Measurements from ENCODE around the gene CETP. TPM values are rescaled to one million over a fixed set of nuclear protein-coding genes. Genes with fewer than 3 reads are reported as not detected.
A peak's percentile ranks its signal among the peaks of the same experiment; 100 is the strongest.

The CETP gene
- total RNA-seq, 3 donors from 2014 or later (not counting 1 experiment from before 2014, with no cell fraction given): 0.14 TPM; not detected in 2

DNA sequence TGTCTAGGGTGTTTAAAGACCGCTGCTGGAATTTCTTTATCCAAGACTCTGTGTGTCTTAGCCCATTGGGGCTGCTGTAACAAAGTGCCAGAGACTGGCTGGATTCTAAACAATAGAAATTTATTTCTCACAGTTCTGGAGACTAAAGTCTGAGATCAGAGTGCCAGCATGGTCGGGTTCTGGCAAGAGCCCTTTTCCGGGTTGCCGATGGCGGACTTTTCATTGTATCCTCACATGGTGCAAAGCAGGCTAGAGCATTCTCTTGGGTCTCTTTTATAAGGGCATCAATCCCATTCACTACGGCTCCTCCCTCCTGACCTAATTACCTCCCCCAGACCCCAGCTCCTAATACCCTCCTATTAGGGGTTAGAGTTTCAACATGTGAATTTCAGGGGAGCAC lies 37.1 kb downstream of the CETP start:
- Histone ChIP-seq H3K4me1 (ENCODE audit: control insufficient read depth, insufficient read depth, low read length) (peaks cover 84% of the 10 kb centered on the region), H3K4me3 (ENCODE audit: low read length) (no peak overlapping the region), H3K27me3 (ENCODE audit: control insufficient read depth, insufficient read depth, low read length) (no peaks in the 10 kb centered on the region), H3K9me3 (ENCODE audit: control insufficient read depth, insufficient read depth, low read length) (no peaks in the 10 kb centered on the region), H3K36me3 (ENCODE audit: control insufficient read depth, insufficient read depth, low read length) (peaks cover 11% of the 10 kb centered on the region), H3K27ac (ENCODE audit: low read length) (peak overlapping the region; percentile 72)
- TF ChIP-seq CTCF (IDR thresholded peaks at IDR 0.05): no peak
- peaks cover 66 to 77% of the 10 kb centered on the region in 2 donors for H3K4me1 Mint-ChIP-seq
- peak overlapping the region; percentile 31 for H3K4me3 Mint-ChIP-seq
- H3K27me3 Mint-ChIP-seq (ENCODE audit: low read depth in 2 of 2): no peaks in the 10 kb centered on the region
- intact Hi-C loops (cut with micrococcal nuclease): loop anchor here (1.0 kb wide), 1 partner anchor 10 kb away; the partner anchor contains the start of gene NLRC5
- no peak for ATAC-seq
- WGBS (ENCODE audit: insufficient coverage): 90% methylated on average over 6 of the region's 6 CpGs
- DNase-seq: no peak
- H3K27ac Mint-ChIP-seq: peak overlapping the region; percentile 92 to 95
- no peaks in the 10 kb centered on the region for H3K9me3 Mint-ChIP-seq
- H3K36me3 Mint-ChIP-seq: no peaks in the 10 kb centered on the region

- H3K27me3 Mint-ChIP-seq (ENCODE audit: low read depth in 2 of 2): no peaks in the 10 kb centered on the region
- 60% methylated on average over 11 of the region's 11 CpGs for WGBS (ENCODE audit: insufficient coverage)
- ATAC-seq (peak; percentile 52 to 75 (median 71)), DNase-seq (peak in 1 of 2 donors; percentile 85)
- peak overlapping the region; percentile 69 for H3K4me3 Mint-ChIP-seq
- Histone ChIP-seq H3K4me1 (ENCODE audit: control insufficient read depth, insufficient read depth, low read length) (peaks cover 84% of the 10 kb centered on the region), H3K27me3 (ENCODE audit: control insufficient read depth, insufficient read depth, low read length) (no peaks in the 10 kb centered on the region), H3K27ac (ENCODE audit: low read length) (peak overlapping the region; percentile 72), H3K9me3 (ENCODE audit: control insufficient read depth, insufficient read depth, low read length) (no peaks in the 10 kb centered on the region), H3K36me3 (ENCODE audit: control insufficient read depth, insufficient read depth, low read length) (peaks cover 19% of the 10 kb centered on the region), H3K4me3 (ENCODE audit: low read length) (no peak overlapping the region)
- no peak for TF ChIP-seq CTCF (IDR thresholded peaks at IDR 0.05)
- intact Hi-C loops (cut with micrococcal nuclease): loop anchor here (1.0 to 5.0 kb wide), 3 partner anchors 10 to 43 kb away; partner anchors contain the start of gene NLRC5
- no peaks in the 10 kb centered on the region for H3K9me3 Mint-ChIP-seq
- peaks cover 66 to 77% of the 10 kb centered on the region in 2 donors for H3K4me1 Mint-ChIP-seq
- no peaks in the 10 kb centered on the region for H3K36me3 Mint-ChIP-seq
- peak overlapping the region; percentile 92 to 95 for H3K27ac Mint-ChIP-seq
These were observed 37.9 kb downstream of the CETP start for GRCh38 chr16:56999409-57000270.

- DNase-seq: peak; percentile 40 to 44
- Mint-ChIP-seq H3K4me1 (peaks cover 68 to 77% of the 10 kb centered on the region in 2 donors), H3K27me3 (ENCODE audit: low read depth in 2 of 2) (no peaks in the 10 kb centered on the region), H3K9me3 (no peaks in the 10 kb centered on the region), H3K4me3 (peak overlapping the region; percentile 52), H3K36me3 (no peaks in the 10 kb centered on the region), H3K27ac (peak overlapping the region; percentile 92 to 95)
- peak overlapping the region; percentile 72 for H3K27ac ChIP-seq (ENCODE audit: low read length)
- H3K36me3 ChIP-seq (ENCODE audit: control insufficient read depth, insufficient read depth, low read length): peaks cover 24% of the 10 kb centered on the region
- no peak for TF ChIP-seq CTCF (IDR thresholded peaks at IDR 0.05)
- H3K9me3 ChIP-seq (ENCODE audit: control insufficient read depth, insufficient read depth, low read length): no peaks in the 10 kb centered on the region
- intact Hi-C loops (cut with micrococcal nuclease): loop anchor here (2.0 to 5.0 kb wide), 2 partner anchors 14 to 42 kb away; no protein-coding TSS in a partner anchor
- peak; percentile 49 to 85 (median 75) for ATAC-seq
- WGBS (ENCODE audit: insufficient coverage): 38% methylated on average over 5 of the region's 5 CpGs
- H3K4me1 ChIP-seq (ENCODE audit: control insufficient read depth, insufficient read depth, low read length): peaks cover 84% of the 10 kb centered on the region
- H3K4me3 ChIP-seq (ENCODE audit: low read length): no peak overlapping the region
- no peaks in the 10 kb centered on the region for H3K27me3 ChIP-seq (ENCODE audit: control insufficient read depth, insufficient read depth, low read length)
These were observed 38.7 kb downstream of the CETP start for GRCh38 chr16:57000271-57001025.
